GM21786 (cell line): ENCODE measurements around the gene TUBGCP6.
"Not testable (repeated sequence)": the region's sequence is repeated elsewhere in the genome, so short reads cannot be mapped to it uniquely, and the experiment has no call there.

Source experiments
- ATAC-seq: cut with Tn5 transposase; IDR thresholded peaks from one replicate; pipeline ENCODE4 v1.9.1; 2021; ENCODE audit not compliant: unreplicated experiment

The TUBGCP6 gene

DNA sequence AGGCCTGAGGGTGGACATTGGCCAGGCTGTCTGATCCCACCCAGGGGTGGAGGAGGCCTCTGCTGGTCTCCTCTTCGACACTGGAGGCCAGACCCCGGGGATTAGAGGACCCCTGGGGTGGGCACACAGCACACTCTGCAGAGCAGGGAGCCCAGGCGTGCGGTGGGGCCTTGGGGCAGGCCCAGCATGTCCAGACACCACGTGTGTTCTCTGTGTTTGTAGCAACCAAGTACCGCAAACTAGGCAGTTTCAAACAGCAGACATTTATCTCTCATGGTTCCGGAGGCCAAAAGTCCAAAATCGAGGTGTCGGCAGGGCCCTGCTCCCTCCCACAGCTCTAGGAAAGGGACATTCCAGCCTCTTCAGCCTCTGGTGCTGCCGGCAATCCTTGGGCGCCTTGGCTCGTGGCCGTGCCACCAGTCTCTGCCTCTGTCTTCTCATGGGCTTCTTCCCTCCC, 72.8 kb downstream of the TUBGCP6 start:
- ATAC-seq: no peak

GRCh38 chr22:50171319-50171964, 73.4 kb downstream of the TUBGCP6 start:
- no peak for ATAC-seq

- ATAC-seq: no peak
Measured at GRCh38 chr22:50170453-50171318, 74.1 kb downstream of the TUBGCP6 start, which contains the start of gene PANX2. Gene PANX2, plus strand, starts transcription at chr22:50170731. Its CDS starts 0 bp downstream, at chr22:50170731.

- ATAC-seq: no peak
Measured at GRCh38 chr22:50169774-50170341, 75.0 kb downstream of the TUBGCP6 start.

GRCh38 chr22:50169181-50169759, 75.6 kb downstream of the TUBGCP6 start:
- ATAC-seq: no peak

- not testable (repeated sequence) for ATAC-seq
Measured at GRCh38 chr22:50168490-50169180, 76.2 kb downstream of the TUBGCP6 start.

DNA sequence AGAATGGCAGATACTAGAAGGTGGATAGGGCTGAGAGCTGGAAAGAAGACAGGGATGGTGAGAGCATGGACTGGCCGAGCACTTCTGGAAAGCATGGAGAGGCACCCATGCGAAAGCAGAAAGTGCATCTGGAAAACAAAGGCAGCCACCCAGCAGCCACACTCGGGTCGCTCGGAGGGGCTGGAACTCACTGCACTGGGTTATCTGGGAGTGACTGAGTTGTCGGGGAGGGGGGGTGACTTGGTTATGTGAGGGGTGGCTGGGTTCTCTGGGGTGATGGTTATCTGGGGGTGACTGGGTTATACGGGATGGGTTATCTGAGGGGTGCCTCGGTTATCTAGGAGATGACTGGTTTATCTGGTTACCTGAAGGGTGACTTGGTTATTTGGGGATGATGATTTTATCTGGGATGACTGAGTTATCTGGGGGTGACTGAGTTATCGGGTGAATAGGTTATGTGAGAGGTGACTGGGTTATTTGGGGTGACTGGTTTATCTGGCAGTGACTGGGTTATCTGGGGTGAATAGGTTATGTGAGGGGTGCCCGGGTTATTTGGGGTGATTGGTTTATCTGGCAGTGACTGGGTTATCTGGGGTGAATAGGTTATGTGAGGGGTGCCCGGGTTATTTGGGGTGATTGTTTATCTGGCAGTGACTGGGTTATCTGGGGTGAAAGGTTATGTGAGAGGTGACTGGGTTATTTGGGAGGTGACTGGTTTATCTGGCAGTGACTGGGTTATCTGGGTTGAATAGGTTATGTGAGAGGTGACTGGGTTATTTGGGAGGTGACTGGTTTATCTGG, 76.9 kb downstream of the TUBGCP6 start:
- no peak for ATAC-seq
